SK-N-DZ (cell line): ENCODE measurements around the gene FBXO41. TPM values are rescaled to one million over a fixed set of nuclear protein-coding genes. Genes with fewer than 3 reads are reported as not detected.
A peak's percentile ranks its signal among the peaks of the same experiment; 100 is the strongest.

Experiments
- DNase-seq: peaks from one replicate; pipeline ENCODE4 v3.0.0-alpha.2; 2015; ENCODE audit warnings: low spot score
- polyA plus RNA-seq, 2 experiments: library from polyadenylated mRNA; depleted of rRNA; stranded (reverse); fragments of >200 nt; gene quantifications; 2 replicates each; pipeline ENCODE4 v1.2.3, GENCODE V29; 2014

FBXO41 gene
- polyA plus RNA-seq (2014; cell fraction: cytosol; rRNA removed) = 4.9 and 6.4 TPM in 2 replicates
- 18.1 and 35.2 TPM in 2 replicates for polyA plus RNA-seq (2014; cell fraction: nucleus; rRNA removed)

DNA sequence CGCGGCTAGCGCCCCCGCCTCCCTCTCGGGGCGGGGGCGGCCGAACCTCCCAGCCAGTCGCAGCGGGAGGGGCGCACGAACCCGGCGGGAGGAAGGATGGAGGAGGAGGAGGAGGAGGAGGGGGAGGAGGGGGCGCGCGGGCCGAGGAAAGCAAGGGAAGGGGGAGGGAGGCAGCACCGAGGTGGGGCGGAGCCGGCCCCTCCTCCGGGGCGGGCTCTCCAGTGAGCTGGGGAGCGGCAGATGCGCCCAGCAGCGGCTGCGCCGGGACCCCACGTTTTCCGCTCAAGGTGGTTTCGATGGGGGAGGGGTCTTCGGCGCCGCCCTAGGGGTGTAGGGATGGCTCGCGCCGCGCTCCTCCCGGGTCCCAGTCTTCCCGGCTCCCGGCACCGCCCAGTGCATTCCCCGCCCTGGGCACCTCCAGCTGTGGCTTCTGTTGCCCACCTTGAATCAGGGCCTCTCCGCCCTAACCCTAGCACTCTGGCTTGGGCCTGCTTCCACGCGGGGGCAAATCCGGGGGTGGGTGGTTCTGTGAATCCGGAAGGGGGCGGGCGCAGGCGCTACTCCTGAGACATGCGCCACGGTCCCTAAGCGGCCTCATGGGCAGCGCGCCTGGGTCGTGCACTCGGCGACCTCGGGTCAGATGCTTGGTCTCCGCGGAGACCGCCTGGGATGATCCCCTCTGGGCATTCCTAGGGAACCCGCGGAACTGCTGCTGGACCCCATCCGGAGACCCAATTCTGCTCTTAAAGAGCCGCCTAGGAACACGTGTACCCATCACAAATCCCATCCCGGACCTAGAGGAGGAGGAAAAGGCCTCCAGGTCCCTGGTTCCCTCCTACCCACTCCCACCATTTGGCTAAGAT, at the start of gene FBXO41:
TSS of gene FBXO41 (minus strand) at position 183 of the 863 bp plus-strand sequence. CDS start 14,848 bp downstream, outside the sequence.
- DNase-seq = peak; percentile 82

- DNase-seq = no peak
Measured at GRCh38 chr2:73334045-73334444, 49.8 kb upstream of the FBXO41 start.

GRCh38 chr2:73333564-73333963, 49.3 kb upstream of the FBXO41 start:
- DNase-seq = no peak

GRCh38 chr2:73324126-73324725, 39.9 kb upstream of the FBXO41 start:
- DNase-seq = no peak

DNA sequence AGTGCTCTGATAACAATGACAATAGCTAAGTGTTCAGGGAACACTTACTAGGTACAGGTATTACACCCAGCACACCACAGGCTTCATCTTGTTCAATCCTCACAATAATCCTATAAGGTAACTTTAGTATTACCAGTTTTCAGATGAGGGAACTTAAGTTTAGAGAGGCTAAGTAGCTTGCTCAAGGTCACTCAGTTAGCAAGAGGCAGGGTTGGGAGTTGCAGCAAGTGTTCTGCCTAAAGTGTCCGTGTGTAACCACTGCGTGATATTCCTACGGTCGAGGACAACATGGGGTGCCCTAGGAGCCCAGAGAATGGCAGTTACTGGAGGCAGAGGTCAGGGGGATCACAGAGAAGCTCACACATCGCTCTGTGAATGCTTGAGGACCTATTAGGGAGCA, 39.3 kb upstream of the FBXO41 start:
- no peak for DNase-seq

DNA sequence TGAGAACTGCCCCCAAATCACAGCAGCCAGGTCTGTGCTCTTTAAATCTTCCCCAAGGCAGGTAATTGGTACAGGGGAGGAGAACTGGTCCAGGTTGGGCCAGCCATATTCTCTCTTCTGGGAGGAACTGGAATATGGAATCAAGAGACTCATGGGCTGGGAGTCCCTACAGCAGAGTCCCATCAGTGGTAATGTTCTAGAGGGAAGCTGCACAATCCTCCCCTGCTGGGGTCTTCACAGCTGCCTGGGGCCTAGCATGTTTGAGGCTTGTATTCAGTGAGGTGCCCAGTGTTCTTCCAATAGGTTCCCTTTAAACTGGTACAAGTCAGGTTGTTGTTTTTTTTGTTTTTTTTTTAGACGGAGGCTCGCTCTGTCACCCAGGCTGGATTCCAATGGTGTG, 30.2 kb upstream of the FBXO41 start:
- no peak for DNase-seq

DNA sequence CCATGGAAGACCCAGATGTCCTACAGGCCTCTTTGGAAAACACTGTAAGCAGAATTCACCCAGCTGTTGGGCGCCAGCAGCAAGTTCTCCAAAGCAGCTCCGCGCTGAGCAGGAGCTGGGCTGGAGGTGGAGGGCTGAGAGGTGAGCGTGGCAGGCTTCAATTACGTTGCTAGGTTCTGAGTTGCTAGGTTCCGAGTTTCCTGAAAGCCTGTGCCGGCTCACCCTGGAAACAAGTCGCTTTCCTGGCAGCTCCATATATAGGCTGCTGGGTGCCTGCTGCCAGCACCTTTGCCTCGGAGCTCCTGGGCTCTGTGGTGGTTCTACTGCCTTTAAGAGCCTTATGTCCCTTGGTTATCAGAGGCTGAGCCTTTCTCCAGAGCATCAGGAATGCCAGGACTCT, 23.4 kb upstream of the FBXO41 start:
- DNase-seq = no peak

GRCh38 chr2:73301636-73302035, 17.4 kb upstream of the FBXO41 start:
- DNase-seq = no peak

DNA sequence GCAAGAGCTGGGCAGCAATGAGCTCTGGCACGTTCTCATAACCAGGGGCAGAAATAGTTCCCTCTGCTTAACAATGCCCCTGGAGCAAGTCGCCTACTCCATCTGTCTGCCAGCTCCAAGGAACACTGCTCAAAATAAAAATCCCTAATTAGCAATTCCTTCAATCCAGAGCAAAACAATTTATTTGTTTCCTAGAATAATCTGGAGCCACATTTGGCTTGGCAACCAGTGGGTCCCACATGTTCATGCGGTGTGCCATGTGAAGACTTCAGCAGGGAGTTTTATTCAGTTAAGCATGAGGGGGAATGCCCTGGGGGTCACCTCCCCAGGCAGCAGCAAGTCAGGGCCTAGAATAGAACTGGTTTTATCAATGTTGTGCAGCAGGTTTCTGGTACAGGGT, 16.6 kb upstream of the FBXO41 start:
- DNase-seq = no peak

GRCh38 chr2:73297586-73297985, 13.3 kb upstream of the FBXO41 start:
- DNase-seq = no peak

GRCh38 chr2:73297151-73297559, 12.9 kb upstream of the FBXO41 start:
- DNase-seq = peak; percentile 17

DNA sequence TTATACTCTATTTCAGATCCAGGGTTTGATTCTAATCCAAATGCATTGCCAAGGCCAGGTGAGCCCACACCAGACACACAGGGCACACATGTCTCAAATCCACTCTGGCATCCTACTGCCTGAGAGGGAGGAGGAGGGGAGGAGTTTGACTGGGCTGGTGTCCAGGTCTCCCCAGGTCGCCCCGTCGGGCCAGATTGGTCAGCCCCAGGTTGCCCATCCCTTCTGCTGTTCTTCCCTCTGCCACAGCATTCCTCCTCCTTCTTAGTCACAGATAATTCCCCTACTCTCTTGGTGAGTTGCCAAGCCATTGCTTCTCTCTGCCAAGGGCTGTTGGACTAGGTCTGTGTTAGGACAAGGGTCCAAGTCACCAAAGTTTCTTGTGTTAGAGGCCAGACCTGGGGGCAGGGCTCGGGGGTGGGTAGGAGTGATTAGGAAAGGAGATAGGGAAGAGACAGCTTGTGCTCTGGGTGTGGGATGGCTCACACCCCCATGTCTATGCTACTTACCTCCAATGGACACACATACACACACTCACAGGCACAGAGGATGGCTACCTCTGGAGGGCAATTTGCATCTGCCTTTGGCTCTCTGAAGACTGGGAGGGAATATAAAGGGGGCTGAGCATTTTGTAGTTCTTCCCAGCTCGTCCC, 11.6 kb upstream of the FBXO41 start:
- DNase-seq = no peak

DNA sequence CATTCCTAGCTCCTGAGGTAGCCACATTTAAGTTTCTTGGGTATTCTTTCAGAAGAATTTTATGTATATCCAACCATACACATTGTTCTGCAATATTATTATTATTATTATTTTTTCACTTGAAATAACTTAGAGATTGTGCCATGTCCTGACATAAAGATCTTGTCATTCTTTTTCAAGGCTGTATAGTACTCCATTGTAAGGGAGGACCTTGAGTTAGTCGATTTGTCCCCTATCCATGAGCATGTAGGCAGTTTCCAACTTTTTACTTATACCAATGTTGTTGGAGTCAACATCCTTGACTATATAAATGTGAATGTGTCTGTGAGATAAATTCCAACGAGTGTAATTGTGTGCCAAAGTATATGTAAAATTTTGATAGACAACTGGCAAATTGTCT, 10.0 kb upstream of the FBXO41 start:
- DNase-seq = no peak

DNA sequence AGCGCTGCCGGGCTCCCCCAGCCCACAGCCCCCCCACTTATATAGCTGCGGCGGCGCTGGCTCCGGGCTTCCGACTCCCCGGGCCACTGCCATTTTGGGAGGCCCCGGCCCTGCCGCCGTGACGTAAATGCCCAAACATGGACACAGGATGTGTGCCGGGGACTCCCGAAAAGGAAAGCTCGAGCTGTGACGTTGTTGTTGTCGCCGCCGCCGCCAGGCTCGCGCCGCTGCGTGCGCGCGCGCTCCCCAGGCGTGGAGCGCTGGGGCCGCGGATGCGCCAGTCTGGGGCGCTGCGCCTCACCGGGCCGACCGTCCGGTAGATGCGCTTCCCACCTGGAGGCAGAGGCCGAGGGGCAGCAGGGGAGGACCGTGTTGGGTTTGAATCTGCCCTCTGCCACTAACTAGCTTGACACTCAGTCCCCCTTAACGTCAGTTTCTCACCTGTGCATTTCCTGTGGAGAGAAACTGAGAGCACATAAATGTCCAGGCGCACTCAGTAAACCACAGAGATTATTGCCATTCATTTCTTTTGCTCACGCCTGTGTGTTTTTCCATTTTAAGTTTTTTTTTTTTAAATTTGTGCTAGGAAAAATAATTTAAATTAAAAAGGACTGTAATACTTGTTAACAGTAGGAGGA, 9.4 kb upstream of the FBXO41 start, which contains the start of gene EGR4:
TSS of gene EGR4 (minus strand) at position 15 of the 638 bp plus-strand sequence. CDS start 231 bp downstream, outside the sequence.
- DNase-seq = peak; percentile 67

- DNase-seq = no peak
Measured at GRCh38 chr2:73292906-73293533, 8.7 kb upstream of the FBXO41 start.

DNA sequence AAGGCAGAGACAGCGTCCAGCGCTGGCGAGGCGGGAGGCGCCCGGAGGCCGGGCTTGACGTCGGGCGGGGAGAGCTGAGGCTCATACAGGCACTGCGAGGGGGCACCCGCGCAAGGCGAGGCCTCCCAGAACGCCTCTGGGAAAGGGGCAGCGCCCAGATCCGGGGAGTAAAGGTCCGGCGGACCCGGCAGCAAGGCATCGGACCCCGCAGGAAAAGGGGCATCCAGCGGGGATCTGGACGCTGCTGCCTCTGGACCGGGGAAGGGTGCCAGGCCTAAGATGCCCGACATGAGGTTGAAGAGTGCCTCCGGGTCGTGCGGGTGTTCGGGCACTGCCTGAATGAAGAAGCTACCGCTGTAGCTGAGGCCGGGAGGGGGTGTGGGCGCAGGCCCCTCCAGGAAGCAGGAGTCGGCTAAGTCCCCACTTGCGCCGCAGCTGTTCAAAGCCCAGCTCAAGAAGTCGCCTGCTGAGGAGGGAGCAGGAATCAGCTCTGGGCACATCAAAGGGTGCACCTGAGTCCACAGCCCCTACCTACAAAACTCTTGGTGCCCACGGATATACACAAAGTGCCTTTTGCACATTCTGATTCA, 8.1 kb upstream of the FBXO41 start:
- no peak for DNase-seq

DNA sequence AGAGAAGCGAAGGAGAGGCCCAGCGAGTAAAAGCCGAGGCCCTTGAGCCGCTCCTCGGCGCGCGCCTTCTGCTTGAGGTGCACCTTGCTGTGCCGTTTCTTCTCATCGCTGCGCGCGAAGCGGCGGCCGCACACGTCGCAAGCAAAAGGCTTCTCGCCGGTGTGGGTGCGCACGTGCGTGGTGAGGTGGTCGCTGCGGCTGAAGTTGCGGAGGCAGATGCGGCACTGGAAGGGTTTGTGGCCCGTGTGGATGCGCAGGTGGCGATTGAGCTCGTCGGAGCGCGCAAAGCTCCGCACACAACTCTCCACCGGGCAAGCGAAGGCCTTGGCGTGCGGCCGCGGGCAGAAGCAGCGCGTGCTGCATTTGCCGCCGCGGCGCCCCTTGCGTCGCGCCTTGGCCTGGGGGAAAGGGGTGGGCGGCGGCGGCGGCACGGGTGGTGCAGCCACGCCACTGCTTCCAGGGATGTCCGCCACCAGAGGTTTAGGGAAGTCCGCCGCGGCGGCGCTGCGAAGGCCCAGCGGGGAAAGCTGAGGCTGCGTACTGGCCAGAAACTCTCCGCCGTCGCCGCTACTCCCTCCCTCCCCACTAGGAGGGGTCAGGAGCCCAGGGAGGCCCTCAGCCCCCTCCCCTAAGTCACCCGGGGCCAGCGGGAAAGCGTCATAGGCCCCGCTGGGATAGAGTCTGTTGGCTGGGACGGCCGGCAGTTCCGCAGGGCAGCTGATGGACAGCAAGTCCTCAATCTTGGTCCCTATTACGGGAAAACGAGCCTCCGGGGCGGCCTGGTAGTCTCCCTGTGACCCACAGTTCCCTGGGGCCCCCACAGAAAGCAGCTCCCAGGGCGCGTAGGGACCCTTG, 7.4 kb upstream of the FBXO41 start:
- peak; percentile 63 for DNase-seq

- DNase-seq = peak; percentile 21
Measured at GRCh38 chr2:73291093-73291460, 6.8 kb upstream of the FBXO41 start.

GRCh38 chr2:73290049-73290839, 6.0 kb upstream of the FBXO41 start:
- DNase-seq = peak; percentile 51
